ENCODE data around the gene HNRNPA3.

HNRNPA3 gene

DNA sequence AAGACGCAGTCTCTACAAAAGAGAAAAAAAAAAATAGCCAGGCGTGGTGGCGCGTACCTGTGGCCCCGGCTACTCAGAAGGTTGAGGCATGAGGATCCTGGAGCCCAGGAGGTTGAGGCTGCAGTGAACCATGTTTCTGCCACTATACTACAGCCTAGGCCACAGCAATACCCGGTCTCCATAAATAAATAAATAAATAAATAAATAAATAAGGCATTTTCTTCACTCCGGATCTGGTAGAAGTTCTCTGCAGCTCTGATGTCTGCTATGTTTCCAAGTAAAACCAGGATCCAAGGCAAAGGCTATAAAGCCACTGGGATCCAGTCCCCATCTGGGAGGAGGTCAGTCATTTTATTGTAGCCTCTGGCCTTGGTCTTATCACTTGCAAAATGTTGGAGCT is 36.4 kb downstream of the HNRNPA3 start (continued):
- TF ChIP-seq PRDM4 (tag by site-specific recombination; IDR thresholded peaks at IDR 0.05) (no peak), ELK4 (IDR thresholded peaks at IDR 0.05; ENCODE audit: borderline replicate concordance, low read depth, low read length) (no peak), ZNF426 (tag by site-specific recombination; IDR thresholded peaks at IDR 0.05) (peak; percentile 26), ZFHX2 (tag by site-specific recombination; conservative IDR thresholded peaks at IDR 0.05) (no peak), HOXC10 (CRISPR knock-in tag; IDR thresholded peaks at IDR 0.05) (no peak), ZNF24 (tag by site-specific recombination; IDR thresholded peaks at IDR 0.05) (no peak), ZNF394 (tag by site-specific recombination; IDR thresholded peaks at IDR 0.05; ENCODE audit: borderline replicate concordance) (peak; percentile 61; the same call in 1 of the 2 replicates), ZNF626 (tag by site-specific recombination; IDR thresholded peaks at IDR 0.05) (no peak), SP7 (tag by site-specific recombination; IDR thresholded peaks at IDR 0.05) (no peak), ZNF416 (tag by site-specific recombination; IDR thresholded peaks at IDR 0.05) (no peak), ZNF707 (tag by site-specific recombination; IDR thresholded peaks at IDR 0.05) (no peak), SALL2 (tag by site-specific recombination; IDR thresholded peaks at IDR 0.05; ENCODE audit: borderline replicate concordance) (no peak), KLF1 (tag by site-specific recombination; IDR thresholded peaks at IDR 0.05) (no peak), ZNF18 (tag by site-specific recombination; IDR thresholded peaks at IDR 0.05) (no peak)
- TF ChIP-seq, protein P1, sequence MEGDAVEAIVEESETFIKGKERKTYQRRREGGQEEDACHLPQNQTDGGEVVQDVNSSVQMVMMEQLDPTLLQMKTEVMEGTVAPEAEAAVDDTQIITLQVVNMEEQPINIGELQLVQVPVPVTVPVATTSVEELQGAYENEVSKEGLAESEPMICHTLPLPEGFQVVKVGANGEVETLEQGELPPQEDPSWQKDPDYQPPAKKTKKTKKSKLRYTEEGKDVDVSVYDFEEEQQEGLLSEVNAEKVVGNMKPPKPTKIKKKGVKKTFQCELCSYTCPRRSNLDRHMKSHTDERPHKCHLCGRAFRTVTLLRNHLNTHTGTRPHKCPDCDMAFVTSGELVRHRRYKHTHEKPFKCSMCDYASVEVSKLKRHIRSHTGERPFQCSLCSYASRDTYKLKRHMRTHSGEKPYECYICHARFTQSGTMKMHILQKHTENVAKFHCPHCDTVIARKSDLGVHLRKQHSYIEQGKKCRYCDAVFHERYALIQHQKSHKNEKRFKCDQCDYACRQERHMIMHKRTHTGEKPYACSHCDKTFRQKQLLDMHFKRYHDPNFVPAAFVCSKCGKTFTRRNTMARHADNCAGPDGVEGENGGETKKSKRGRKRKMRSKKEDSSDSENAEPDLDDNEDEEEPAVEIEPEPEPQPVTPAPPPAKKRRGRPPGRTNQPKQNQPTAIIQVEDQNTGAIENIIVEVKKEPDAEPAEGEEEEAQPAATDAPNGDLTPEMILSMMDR (tag by site-specific recombination; IDR thresholded peaks at IDR 0.05): no peak

- Histone ChIP-seq H3K27ac (ENCODE audit: extremely low read depth, low read depth, low read length) (no peak overlapping the region), H3K4me3 (ENCODE audit: low read depth, low read length) (no peak overlapping the region), H3K36me3 (ENCODE audit: control insufficient read depth in 2 of 2, insufficient read depth in 1 of 2, low read length in 2 of 2) (no peaks in the 10 kb centered on the region; a peak in 1 of 3 replicates), H3K4me1 (ENCODE audit: control insufficient read depth, insufficient read depth, low read length) (no peaks in the 10 kb centered on the region), H3K9me3 (ENCODE audit: control insufficient read depth, insufficient read depth, low read depth, low read length) (no peaks in the 10 kb centered on the region)
- ChIA-PET POLR2A (no interaction called here), CTCF (no interaction called here)
- TF ChIP-seq SALL2 (tag by site-specific recombination; IDR thresholded peaks at IDR 0.05; ENCODE audit: borderline replicate concordance) (no peak), MEIS1 (CRISPR knock-in tag; IDR thresholded peaks at IDR 0.05; ENCODE audit: borderline replicate concordance) (no peak), PATZ1 (tag by site-specific recombination; IDR thresholded peaks at IDR 0.05) (no peak), ZBTB11 (tag by site-specific recombination; conservative IDR thresholded peaks at IDR 0.05; ENCODE audit: low read depth) (no peak), ZNF548 (tag by site-specific recombination; IDR thresholded peaks at IDR 0.05) (no peak), KLF9 (tag by site-specific recombination; IDR thresholded peaks at IDR 0.05; ENCODE audit: low read depth) (no peak), ZNF791 (tag by site-specific recombination; IDR thresholded peaks at IDR 0.05) (no peak), ZNF488 (tag by site-specific recombination; IDR thresholded peaks at IDR 0.05) (no peak), ZSCAN16 (tag by site-specific recombination; IDR thresholded peaks at IDR 0.05) (no peak), ZBTB20 (tag by site-specific recombination; IDR thresholded peaks at IDR 0.05) (no peak)
These were observed 37.9 kb downstream of the HNRNPA3 start for GRCh38 chr2:177250461-177250860.
